HS-5 (cell line): ENCODE results near the gene SPSB2.

Experiments used
- DNase-seq: peaks from one replicate; pipeline ENCODE4 v3.0.0-alpha.2; 2012; ENCODE audit warnings: low read depth

SPSB2 gene

GRCh38 chr12:6832125-6832524 is 41.0 kb downstream of the SPSB2 start:
- no peak for DNase-seq

GRCh38 chr12:6831450-6831995 is 41.6 kb downstream of the SPSB2 start:
- no peak for DNase-seq

GRCh38 chr12:6830999-6831398 is 42.1 kb downstream of the SPSB2 start:
- no peak for DNase-seq

- DNase-seq, result no peak
Observed at GRCh38 chr12:6830286-6830890, 42.7 kb downstream of the SPSB2 start.

GRCh38 chr12:6829536-6830220 is 43.4 kb downstream of the SPSB2 start:
- no peak for DNase-seq

- no peak for DNase-seq
Observed at GRCh38 chr12:6828781-6829535, 44.1 kb downstream of the SPSB2 start.

GRCh38 chr12:6827982-6828780 is 44.9 kb downstream of the SPSB2 start, which contains the start of gene P3H3:
Gene P3H3 (plus strand): TSS chr12:6828407. CDS start chr12:6828441, 34 bp downstream.
- no peak for DNase-seq

GRCh38 chr12:6827437-6827911 is 45.6 kb downstream of the SPSB2 start:
- peak; percentile 60 for DNase-seq

GRCh38 chr12:6826734-6827436 is 46.2 kb downstream of the SPSB2 start:
- no peak for DNase-seq

GRCh38 chr12:6826125-6826733 is 46.9 kb downstream of the SPSB2 start:
- no peak for DNase-seq

- DNase-seq, result peak; percentile 38
Observed at GRCh38 chr12:6825398-6826124, 47.5 kb downstream of the SPSB2 start.

GRCh38 chr12:6824901-6825381 is 48.2 kb downstream of the SPSB2 start:
- DNase-seq, result no peak

GRCh38 chr12:6824085-6824775 is 48.9 kb downstream of the SPSB2 start:
- DNase-seq, result no peak

- DNase-seq, result no peak
Observed at GRCh38 chr12:6823182-6824084, 49.7 kb downstream of the SPSB2 start.

- no peak for DNase-seq
Observed at GRCh38 chr12:6822426-6823135, 50.5 kb downstream of the SPSB2 start.

GRCh38 chr12:6821591-6822425 is 51.3 kb downstream of the SPSB2 start, which contains the start of gene GPR162:
Gene GPR162 (plus strand): TSS chr12:6821821. CDS start chr12:6823899, 2,078 bp downstream.
- DNase-seq, result no peak
